Astrocyte of the cerebellum (primary cell): ENCODE data around the gene ASCL5.

Experiments used
- DNase-seq: peaks from one replicate; pipeline ENCODE4 v3.0.0-alpha.2; 2011; ENCODE audit warnings: low read depth
- H3K4me3 ChIP-seq: 2 replicates; pipeline ENCODE4 v1.5.1; 2011; ENCODE audit warnings: mild to moderate bottlenecking, low read depth, low read length, moderate library complexity
- in situ Hi-C: cut with HindIII; loops from 2 replicates; pipeline ENCODE4 v1.10.0; 2017; ENCODE audit warnings: low sequenced_read_pairs
- TF ChIP-seq, protein P1 (sequence below): IDR thresholded peaks from 2 replicates; pipeline ENCODE4 v1.5.1; 2012; ENCODE audit warnings: low read length, low read depth, moderate library complexity, mild to moderate bottlenecking; ENCODE audit errors: missing control alignments

ASCL5 gene

GRCh38 chr1:201069636-201070035 lies 57.3 kb downstream of the ASCL5 start:
- DNase-seq: no peak
- H3K4me3 ChIP-seq: no peak overlapping the region
- TF ChIP-seq, protein P1, sequence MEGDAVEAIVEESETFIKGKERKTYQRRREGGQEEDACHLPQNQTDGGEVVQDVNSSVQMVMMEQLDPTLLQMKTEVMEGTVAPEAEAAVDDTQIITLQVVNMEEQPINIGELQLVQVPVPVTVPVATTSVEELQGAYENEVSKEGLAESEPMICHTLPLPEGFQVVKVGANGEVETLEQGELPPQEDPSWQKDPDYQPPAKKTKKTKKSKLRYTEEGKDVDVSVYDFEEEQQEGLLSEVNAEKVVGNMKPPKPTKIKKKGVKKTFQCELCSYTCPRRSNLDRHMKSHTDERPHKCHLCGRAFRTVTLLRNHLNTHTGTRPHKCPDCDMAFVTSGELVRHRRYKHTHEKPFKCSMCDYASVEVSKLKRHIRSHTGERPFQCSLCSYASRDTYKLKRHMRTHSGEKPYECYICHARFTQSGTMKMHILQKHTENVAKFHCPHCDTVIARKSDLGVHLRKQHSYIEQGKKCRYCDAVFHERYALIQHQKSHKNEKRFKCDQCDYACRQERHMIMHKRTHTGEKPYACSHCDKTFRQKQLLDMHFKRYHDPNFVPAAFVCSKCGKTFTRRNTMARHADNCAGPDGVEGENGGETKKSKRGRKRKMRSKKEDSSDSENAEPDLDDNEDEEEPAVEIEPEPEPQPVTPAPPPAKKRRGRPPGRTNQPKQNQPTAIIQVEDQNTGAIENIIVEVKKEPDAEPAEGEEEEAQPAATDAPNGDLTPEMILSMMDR: no peak
- in situ Hi-C loops: no loop called here

- DNase-seq: no peak
- in situ Hi-C loops: no loop called here
- no peak overlapping the region for H3K4me3 ChIP-seq
- TF ChIP-seq, protein P1: no peak
Observed at GRCh38 chr1:201068976-201069375, 58.0 kb downstream of the ASCL5 start.

DNA sequence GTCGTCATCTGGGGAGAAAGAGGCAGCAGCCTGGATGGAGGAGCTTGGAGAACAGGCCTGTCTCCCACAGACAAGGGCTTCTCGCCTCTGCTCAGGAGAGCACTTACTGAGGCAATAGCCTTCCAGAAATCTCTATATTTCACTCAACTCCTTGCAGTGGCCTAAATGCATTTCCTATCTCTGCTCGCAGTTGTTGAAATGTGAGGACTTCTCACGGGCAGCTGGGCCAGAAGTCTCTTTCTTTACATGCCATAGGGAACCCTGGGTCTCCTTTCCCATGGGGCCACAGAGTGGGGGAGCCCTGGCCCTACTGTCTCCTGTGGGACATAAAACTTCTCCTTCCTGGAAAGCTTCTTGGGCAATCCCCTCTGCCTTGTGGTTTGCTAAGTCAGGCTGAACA lies 60.0 kb downstream of the ASCL5 start:
- in situ Hi-C loops: no loop called here
- TF ChIP-seq, protein P1: no peak
- H3K4me3 ChIP-seq: no peak overlapping the region
- no peak for DNase-seq

DNA sequence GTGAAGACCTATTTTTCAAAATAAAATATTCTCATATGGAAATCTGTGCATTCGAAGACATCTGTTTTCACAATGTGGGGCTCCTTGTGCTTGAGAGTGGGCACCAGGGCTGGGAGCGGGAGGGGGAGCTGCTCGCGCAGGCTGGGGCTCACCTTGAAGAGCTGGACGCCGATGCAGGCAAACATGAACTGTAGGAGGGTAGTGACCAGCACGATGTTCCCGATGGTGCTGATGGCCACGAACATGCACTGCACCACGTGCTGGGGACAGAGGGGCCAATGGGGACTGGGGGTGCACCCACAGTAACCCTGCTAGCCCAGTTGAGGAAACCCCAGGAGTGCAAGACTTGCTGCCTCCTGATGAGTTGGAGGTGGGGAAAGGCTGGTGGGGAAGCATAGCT lies 61.3 kb downstream of the ASCL5 start:
- H3K4me3 ChIP-seq: no peak overlapping the region
- no peak for DNase-seq
- TF ChIP-seq, protein P1: no peak
- in situ Hi-C loops: no loop called here

DNA sequence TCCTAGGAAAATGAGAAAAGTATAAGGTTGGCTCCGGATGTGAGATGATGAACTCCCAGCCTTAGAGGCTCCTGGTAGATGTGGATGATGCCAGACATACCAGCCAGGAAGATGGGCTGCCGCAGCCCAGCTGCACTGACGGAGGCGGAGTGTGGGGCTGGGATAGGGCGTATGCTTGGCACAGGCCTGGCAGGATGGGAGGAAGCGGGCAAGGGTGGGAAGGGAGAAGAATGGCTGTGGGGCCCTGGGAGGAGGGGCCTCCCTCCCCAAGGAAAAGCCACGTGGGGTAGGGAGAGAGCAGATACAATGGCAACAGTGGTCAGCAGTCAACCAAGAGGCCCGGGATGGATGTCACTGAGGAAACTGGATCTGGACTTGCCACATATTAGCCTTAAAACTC lies 62.2 kb downstream of the ASCL5 start:
- TF ChIP-seq, protein P1: no peak
- no peak for DNase-seq
- in situ Hi-C loops: no loop called here
- H3K4me3 ChIP-seq: no peak overlapping the region
